Measurements from ENCODE around the gene GPC3. TPM values are rescaled to one million over a fixed set of nuclear protein-coding genes. Genes with fewer than 3 reads are reported as not detected.

GPC3 gene
- total RNA-seq, 3 donors from 2014 or later (not counting 1 experiment from before 2014, with no cell fraction given), result not detected

- H3K27me3 ChIP-seq (ENCODE audit: control insufficient read depth, insufficient read depth, low read length), result no peaks in the 10 kb centered on the region
- peaks cover 3 to 26% of the 10 kb centered on the region in 2 donors for H3K27me3 Mint-ChIP-seq (ENCODE audit: low read depth in 2 of 2)
- H3K4me1 Mint-ChIP-seq, result no peaks in the 10 kb centered on the region
- H3K36me3 ChIP-seq (ENCODE audit: control insufficient read depth, insufficient read depth, low read length), result no peaks in the 10 kb centered on the region
- no peak overlapping the region for H3K27ac Mint-ChIP-seq
- H3K27ac ChIP-seq (ENCODE audit: low read length), result peak overlapping the region; percentile 72
- intact Hi-C loops (cut with micrococcal nuclease), result no loop called here
- H3K4me3 Mint-ChIP-seq, result no peak overlapping the region
- DNase-seq, result no peak
- 64% methylated on average over 2 of the region's 2 CpGs for WGBS (ENCODE audit: insufficient coverage)
- no peak overlapping the region for H3K4me3 ChIP-seq (ENCODE audit: low read length)
- no peak for ATAC-seq
- no peaks in the 10 kb centered on the region for H3K9me3 Mint-ChIP-seq
- no peak for TF ChIP-seq CTCF (IDR thresholded peaks at IDR 0.05)
- no peaks in the 10 kb centered on the region for H3K36me3 Mint-ChIP-seq
- H3K9me3 ChIP-seq (ENCODE audit: control insufficient read depth, insufficient read depth, low read length), result no peaks in the 10 kb centered on the region
- no peaks in the 10 kb centered on the region for H3K4me1 ChIP-seq (ENCODE audit: control insufficient read depth, insufficient read depth, low read length)
Observed at GRCh38 chrX:133783274-133783673, 202.1 kb downstream of the GPC3 start.

GRCh38 chrX:133781174-133781573 is 204.2 kb downstream of the GPC3 start:
- H3K27me3 ChIP-seq (ENCODE audit: control insufficient read depth, insufficient read depth, low read length), result no peaks in the 10 kb centered on the region
- ATAC-seq (no peak), DNase-seq (no peak)
- intact Hi-C loops (cut with micrococcal nuclease), result no loop called here
- TF ChIP-seq CTCF (IDR thresholded peaks at IDR 0.05), result no peak
- Mint-ChIP-seq H3K4me1 (no peaks in the 10 kb centered on the region), H3K36me3 (no peaks in the 10 kb centered on the region), H3K27ac (no peak overlapping the region), H3K4me3 (no peak overlapping the region), H3K27me3 (ENCODE audit: low read depth in 2 of 2) (peaks cover 6 to 33% of the 10 kb centered on the region in 2 donors), H3K9me3 (no peaks in the 10 kb centered on the region)
- H3K27ac ChIP-seq (ENCODE audit: low read length), result no peak overlapping the region
- H3K4me3 ChIP-seq (ENCODE audit: low read length), result no peak overlapping the region
- H3K36me3 ChIP-seq (ENCODE audit: control insufficient read depth, insufficient read depth, low read length), result no peaks in the 10 kb centered on the region
- WGBS (ENCODE audit: insufficient coverage), result 43% methylated on average over 1 of the region's 1 CpG
- no peaks in the 10 kb centered on the region for H3K4me1 ChIP-seq (ENCODE audit: control insufficient read depth, insufficient read depth, low read length)
- no peaks in the 10 kb centered on the region for H3K9me3 ChIP-seq (ENCODE audit: control insufficient read depth, insufficient read depth, low read length)

DNA sequence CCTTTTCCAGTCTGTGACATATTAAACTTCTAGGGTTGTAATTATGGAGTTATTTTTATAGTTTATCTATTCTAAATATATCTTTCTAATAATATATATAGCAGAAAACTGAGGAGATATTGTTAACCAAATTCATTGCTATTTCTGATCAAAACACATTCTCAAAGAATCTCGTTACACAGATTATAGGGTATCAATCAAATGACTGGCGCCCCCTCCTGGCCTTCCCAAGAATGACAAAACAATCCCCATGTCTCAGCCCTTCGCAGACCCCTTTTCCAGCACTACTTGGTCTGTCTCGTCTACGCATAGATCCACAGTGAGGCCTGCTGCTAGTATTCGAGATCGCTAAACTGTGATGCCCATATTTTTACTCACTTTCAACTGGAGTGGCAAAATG is 209.3 kb downstream of the GPC3 start:
- intact Hi-C loops (cut with micrococcal nuclease), result no loop called here
- peaks cover 3 to 12% of the 10 kb centered on the region in 2 donors for H3K27me3 Mint-ChIP-seq (ENCODE audit: low read depth in 2 of 2)
- Histone ChIP-seq H3K4me1 (ENCODE audit: control insufficient read depth, insufficient read depth, low read length) (no peaks in the 10 kb centered on the region), H3K27ac (ENCODE audit: low read length) (no peak overlapping the region), H3K4me3 (ENCODE audit: low read length) (no peak overlapping the region), H3K36me3 (ENCODE audit: control insufficient read depth, insufficient read depth, low read length) (no peaks in the 10 kb centered on the region), H3K9me3 (ENCODE audit: control insufficient read depth, insufficient read depth, low read length) (no peaks in the 10 kb centered on the region), H3K27me3 (ENCODE audit: control insufficient read depth, insufficient read depth, low read length) (no peaks in the 10 kb centered on the region)
- peak; percentile 24 for TF ChIP-seq CTCF (IDR thresholded peaks at IDR 0.05)
- H3K9me3 Mint-ChIP-seq, result no peaks in the 10 kb centered on the region
- WGBS (ENCODE audit: insufficient coverage), result 62% methylated on average over 7 of the region's 7 CpGs
- H3K27ac Mint-ChIP-seq, result no peak overlapping the region
- no peaks in the 10 kb centered on the region for H3K36me3 Mint-ChIP-seq
- no peak overlapping the region for H3K4me3 Mint-ChIP-seq
- DNase-seq (peak in 1 of 2 donors; percentile 58), ATAC-seq (no peak)
- no peaks in the 10 kb centered on the region for H3K4me1 Mint-ChIP-seq

DNA sequence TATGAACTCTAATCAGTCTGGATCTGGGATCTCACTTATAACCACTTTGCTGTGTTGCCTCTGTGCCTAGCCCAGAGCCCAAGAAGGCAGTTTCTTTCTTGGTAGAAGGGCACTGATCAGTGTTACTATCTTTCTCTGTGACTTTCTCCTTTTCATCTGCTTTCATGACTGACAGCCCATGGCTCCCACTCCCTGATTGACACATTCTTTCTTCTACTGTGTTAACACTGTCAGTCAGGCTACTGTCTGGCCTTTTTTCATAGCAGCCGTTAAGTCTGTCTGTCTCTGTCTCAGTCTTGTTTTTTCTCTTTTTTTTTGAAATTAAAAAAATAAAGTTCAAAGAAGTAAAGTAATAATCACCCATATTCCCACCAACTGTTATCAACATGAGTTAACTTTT is 210.6 kb downstream of the GPC3 start:
- WGBS (ENCODE audit: insufficient coverage), result no CpG with 5 or more reads among the region's 1 CpG
- no peak overlapping the region for H3K4me3 Mint-ChIP-seq
- ATAC-seq, result no peak
- H3K27ac Mint-ChIP-seq, result no peak overlapping the region
- Histone ChIP-seq H3K27ac (ENCODE audit: low read length) (no peak overlapping the region), H3K4me1 (ENCODE audit: control insufficient read depth, insufficient read depth, low read length) (no peaks in the 10 kb centered on the region), H3K36me3 (ENCODE audit: control insufficient read depth, insufficient read depth, low read length) (no peaks in the 10 kb centered on the region), H3K4me3 (ENCODE audit: low read length) (no peak overlapping the region), H3K9me3 (ENCODE audit: control insufficient read depth, insufficient read depth, low read length) (no peaks in the 10 kb centered on the region), H3K27me3 (ENCODE audit: control insufficient read depth, insufficient read depth, low read length) (no peaks in the 10 kb centered on the region)
- H3K27me3 Mint-ChIP-seq (ENCODE audit: low read depth in 2 of 2), result peaks cover 3 to 7% of the 10 kb centered on the region in 2 donors
- DNase-seq, result no peak
- H3K9me3 Mint-ChIP-seq, result no peaks in the 10 kb centered on the region
- no peaks in the 10 kb centered on the region for H3K36me3 Mint-ChIP-seq
- TF ChIP-seq CTCF (IDR thresholded peaks at IDR 0.05), result no peak
- H3K4me1 Mint-ChIP-seq, result no peaks in the 10 kb centered on the region
- intact Hi-C loops (cut with micrococcal nuclease), result no loop called here

Data from natural killer cell (primary cell).